HG03280 (cell line): ENCODE results near the gene PDE7B.
"Not testable (repeated sequence)": the region's sequence is repeated elsewhere in the genome, so short reads cannot be mapped to it uniquely, and the experiment has no call there.

ENCODE experiments used
- ATAC-seq: cut with Tn5 transposase; IDR thresholded peaks from one replicate; pipeline ENCODE4 v1.9.1; 2021; ENCODE audit warnings: mild to moderate bottlenecking, moderate library complexity; ENCODE audit not compliant: unreplicated experiment

PDE7B gene

GRCh38 chr6:136137008-136137692 is 285.6 kb downstream of the PDE7B start:
- ATAC-seq, result no peak

DNA sequence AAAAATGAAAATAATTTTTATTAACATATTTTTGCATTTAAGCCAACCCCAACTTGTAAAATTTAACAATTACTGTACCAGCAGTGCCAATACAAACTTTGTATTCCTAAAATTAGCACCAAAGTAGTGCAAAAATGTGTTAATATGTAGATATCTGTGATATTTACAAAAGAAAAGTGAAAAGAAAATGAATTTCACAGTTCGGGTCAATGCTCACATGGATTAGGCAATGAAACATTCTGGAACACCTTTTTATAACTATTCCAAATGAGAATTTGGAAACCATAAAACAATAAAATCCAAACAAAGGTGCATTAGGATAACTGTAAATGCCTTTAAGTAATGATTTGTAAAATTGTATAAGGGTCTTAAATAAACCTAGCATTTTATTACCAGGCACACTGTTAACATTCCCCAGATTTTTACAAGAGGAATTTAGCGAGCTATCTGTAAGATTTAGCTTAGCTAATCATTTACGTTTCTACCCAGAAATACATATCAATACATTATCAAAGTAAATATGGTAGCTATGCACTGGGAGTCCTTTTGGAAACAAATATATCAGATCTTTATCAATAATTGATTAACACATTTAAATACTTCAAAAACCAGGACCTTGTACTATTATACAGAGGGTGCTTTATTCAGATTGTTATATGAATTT is 286.4 kb downstream of the PDE7B start:
- no peak for ATAC-seq

DNA sequence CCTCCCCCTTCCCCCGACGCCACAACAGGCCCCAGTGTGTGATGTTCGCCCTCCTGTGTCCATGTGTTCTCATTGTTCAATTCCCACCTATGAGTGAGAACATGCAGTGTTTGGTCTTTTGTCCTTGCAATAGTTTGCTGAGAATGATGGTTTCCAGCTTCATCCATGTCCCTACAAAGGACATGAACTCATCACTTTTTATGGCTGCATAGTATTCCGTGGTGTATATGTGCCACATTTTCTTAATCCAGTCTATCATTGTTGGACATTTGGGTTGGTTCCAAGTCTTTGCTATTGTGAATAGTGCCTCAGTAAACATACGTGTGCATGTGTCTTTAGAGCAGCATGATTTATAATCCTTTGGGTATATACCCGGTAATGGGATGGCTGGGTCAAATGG is 287.6 kb downstream of the PDE7B start:
- ATAC-seq, result not testable (repeated sequence)

DNA sequence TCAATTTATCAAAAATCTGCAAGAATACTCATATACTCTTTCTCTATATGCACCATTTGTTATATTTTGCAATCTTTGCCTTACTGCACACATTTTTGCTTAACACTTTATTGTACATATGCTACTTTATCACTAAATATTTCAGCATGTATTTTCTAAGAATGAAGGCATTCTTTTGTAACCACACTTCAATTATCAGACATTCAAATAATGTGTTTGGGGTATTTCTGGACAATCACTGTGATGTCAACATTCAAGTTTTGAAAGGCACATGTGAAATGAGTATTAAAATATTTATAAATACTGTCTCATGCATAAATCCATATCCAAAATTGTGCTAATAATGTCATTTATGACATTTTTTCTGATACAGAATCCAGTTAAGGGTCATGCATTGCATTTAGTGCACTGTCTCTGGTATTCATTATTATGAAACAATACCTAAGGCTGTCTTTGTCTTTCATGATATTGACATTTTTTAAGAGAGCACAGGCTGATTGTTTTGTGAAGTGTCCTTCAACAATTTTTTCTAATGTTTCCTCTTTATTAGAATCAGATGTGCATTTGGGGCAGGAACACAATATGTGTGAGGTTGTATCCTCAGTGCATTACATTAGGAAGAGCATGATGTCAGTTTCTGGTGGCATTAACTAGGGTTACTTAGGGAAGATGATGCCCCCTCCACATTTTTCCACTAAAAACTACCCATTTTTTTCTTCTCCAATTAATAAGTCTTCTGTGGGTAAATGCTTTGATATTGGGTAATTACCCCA is 292.9 kb downstream of the PDE7B start:
- ATAC-seq, result no peak

DNA sequence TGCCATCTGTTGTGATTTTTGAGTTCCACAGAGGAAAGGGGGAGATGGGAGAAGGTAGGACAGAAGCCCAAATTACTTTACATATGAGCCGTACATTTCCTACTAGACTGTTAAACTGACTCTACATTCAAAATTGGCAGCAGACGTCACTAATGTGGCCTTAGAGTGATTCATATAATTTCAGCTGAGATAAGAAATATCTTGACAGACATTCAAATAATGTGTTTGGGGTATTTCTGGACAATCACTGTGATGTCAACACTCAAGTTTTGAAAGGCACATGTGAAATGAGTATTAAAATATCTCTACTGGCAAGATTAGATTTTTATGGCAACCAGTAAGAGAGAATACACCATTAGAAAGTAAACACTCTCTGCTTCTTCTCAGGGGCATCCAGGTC is 294.6 kb downstream of the PDE7B start:
- ATAC-seq, result no peak

GRCh38 chr6:136147342-136147741 is 295.8 kb downstream of the PDE7B start:
- ATAC-seq, result no peak

DNA sequence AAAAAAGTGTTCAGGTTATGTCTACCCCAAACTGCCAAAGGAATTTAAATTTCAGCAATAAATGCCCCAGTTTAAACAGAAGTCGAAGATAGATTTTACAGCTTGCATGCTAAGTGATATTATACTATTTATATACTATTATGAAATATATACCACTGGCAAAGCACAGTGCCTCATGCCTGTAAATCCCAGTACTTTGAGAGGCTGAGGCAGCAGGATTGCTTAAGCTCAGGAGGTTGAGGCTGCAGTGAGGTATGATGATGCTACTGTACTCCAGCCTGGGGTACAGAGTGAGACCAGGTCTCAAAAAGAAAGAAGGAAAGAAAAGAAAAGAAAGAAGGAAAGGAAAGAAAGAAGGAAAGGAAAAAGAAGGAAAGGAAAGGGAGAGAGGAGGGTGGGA is 296.6 kb downstream of the PDE7B start:
- no peak for ATAC-seq

DNA sequence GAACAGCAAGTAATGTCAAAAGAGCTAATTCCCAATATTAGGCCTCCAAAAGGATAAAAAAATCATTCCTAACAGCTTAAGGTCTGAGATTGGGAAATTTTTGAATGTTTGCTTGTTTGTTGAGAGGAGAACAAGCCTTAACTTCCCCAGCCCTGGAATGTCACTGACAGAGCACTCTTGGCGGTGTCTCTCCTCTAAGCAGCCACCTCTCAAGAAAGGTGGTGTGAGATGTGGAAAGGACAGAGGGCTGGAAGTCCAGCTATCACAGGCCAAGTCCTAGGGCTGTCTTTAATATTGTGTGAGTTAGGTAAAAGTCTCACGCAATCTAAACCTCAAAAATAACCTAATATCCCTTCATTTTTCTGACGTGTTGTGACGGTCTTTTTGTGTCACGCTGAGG is 297.0 kb downstream of the PDE7B start:
- ATAC-seq, result no peak

GRCh38 chr6:136149311-136149710 is 297.8 kb downstream of the PDE7B start:
- no peak for ATAC-seq

DNA sequence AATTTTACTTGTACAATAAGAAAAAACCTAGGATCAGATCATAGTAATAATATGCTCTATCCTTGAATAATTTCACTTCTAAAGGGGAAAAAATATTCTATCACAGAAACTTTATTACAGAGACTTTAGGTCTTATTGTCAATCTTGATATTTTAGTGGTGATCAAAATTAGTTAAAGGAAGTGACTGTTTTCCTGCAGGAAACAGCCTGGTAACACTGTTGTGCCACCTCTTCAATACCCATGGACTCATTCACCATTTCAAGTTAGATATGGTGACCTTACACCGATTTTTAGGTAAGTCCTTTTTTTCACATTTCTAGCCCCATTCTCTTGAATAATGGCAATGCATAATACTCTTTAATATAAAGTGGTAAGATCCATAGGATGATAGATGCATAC is 299.5 kb downstream of the PDE7B start:
- no peak for ATAC-seq

DNA sequence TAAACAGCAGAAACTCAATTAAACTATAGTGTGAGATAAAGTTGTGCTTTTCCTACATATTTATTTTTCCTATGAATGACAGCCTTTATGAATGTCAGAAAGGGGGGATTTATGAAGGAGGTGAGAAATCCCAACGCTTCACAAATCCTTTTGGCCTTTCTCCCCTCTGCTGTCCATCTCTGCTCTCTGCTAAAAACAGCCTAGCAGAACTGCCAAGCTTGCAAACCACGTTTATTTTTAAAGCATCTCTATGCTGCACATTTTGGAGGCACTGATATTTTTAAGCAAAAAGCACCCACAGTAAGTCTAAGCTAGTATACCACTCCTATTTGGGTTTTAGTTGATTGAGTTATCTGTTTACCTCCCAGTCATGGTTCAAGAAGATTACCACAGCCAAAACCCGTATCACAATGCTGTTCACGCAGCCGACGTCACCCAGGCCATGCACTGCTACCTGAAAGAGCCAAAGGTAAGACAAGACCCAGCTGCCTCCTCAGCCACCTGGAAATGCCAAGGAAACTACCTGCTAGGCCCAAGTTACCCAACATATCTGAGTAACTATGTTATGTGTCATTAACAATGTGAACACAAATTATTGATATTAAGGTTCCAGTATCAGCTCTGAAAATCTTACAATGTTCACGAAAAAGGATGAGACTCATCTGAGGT is 302.3 kb downstream of the PDE7B start:
- ATAC-seq, result no peak

DNA sequence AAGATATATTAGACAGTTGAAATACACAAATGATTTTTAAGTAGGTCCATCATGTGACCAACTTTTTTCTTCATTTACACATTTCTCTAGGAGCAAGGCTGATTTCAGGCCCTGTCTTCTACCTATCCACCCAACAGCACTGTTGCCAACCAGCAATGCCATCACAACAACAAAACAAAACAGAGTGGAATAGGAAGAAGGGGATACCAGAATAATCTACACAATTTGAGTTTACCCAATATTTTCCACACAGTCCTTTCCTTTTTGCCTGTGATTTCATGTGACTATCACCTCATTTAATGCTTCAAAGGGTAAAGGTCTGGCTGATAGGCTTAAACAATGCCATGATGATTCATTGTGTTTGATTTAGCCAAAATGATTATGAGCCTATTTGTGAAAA is 303.7 kb downstream of the PDE7B start:
- ATAC-seq, result no peak

DNA sequence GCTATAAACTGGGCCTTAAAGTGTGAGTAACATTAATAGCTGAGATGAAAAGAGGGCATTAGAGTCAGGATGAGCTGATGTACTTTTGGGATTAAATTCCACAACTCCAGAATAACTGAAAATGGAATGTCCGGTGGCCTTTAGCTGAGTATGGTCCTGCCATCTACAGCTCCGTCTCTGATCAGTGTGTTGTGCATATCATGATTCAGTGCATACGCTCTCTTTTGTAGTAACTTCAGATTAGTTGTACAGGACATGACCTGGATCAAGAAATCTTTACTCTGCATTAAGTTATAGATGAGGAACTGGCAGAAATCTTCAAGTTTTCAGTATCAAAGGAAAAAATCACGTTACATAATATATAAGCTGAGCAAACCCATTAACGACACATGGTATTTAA is 306.2 kb downstream of the PDE7B start:
- no peak for ATAC-seq

GRCh38 chr6:136158387-136158821 is 306.9 kb downstream of the PDE7B start:
- no peak for ATAC-seq

- no peak for ATAC-seq
Observed at GRCh38 chr6:136158971-136159370, 307.5 kb downstream of the PDE7B start.

GRCh38 chr6:136160250-136160649 is 308.7 kb downstream of the PDE7B start:
- no peak for ATAC-seq

DNA sequence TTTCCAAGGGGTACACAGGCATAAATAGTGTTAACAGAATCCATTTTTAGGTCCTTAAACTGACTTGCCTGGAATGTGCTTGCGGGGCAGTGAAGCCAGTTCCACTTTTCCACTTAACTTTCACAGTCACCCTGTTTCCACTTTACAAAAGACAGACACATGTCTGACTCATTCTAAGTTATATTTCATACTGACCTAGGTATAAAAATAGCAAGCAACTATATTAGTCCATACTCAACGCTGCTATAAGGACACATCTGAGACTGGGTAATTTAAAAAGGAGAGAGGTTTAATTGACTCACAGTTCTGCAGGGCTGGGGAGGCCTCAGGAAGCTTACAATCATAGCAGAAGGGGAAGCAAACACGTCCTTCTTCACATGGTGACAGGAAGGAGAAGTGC is 310.4 kb downstream of the PDE7B start:
- ATAC-seq, result no peak

- no peak for ATAC-seq
Observed at GRCh38 chr6:136163260-136163659, 311.8 kb downstream of the PDE7B start.

- no peak for ATAC-seq
Observed at GRCh38 chr6:136166815-136167214, 315.3 kb downstream of the PDE7B start.

GRCh38 chr6:136169394-136170148 is 318.1 kb downstream of the PDE7B start:
- no peak for ATAC-seq

DNA sequence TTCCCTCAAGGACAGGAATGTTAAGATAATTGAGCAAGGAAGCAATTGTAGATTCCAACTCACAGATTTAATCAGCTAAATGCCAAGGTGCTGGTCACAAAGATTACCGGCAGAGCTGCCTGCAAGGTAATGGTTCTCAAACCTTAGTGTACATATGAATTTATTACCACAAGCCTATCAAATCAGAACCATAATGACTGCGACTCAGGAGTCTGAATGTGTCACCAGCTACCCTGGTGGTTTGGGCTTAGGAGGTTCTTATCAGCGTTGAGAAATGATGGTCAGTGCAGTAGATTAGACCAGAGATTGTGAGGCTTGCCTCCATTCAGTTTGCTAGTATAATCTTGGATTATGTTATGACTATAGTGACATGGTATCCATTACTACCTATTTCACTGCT is 319.7 kb downstream of the PDE7B start:
- ATAC-seq, result no peak
